Liver (tissue), 3 donors: ENCODE data around the gene TNFRSF12A.

Experiments
- EGR1 ChIP-seq, 2 donors: IDR thresholded peaks; 2 replicates each; pipeline ENCODE4 v1.6.1; 2016 to 2018; ENCODE audit warnings: antibody characterized with exemption in 2 of 2, low read depth in 2 of 2
- FOXA2 ChIP-seq: IDR thresholded peaks from 2 replicates; pipeline ENCODE4 v1.6.1; 2016; ENCODE audit warnings: antibody characterized with exemption
- JUND ChIP-seq, 2 donors: IDR thresholded peaks; 2 replicates each; pipeline ENCODE4 v1.6.1; 2016; ENCODE audit warnings: antibody characterized with exemption in 2 of 2
- NR2F2 ChIP-seq: IDR thresholded peaks from 2 replicates; pipeline ENCODE4 v1.6.1; 2016; ENCODE audit warnings: antibody characterized with exemption
- RAD21 ChIP-seq, 2 donors: IDR thresholded peaks; 2 replicates each; pipeline ENCODE4 v1.6.1; 2016; ENCODE audit warnings: antibody characterized with exemption in 2 of 2, mild to moderate bottlenecking in 2 of 2
- RXRA ChIP-seq, 2 donors: IDR thresholded peaks; 2 replicates each; pipeline ENCODE4 v1.6.1; 2017 to 2018; ENCODE audit warnings: antibody characterized with exemption in 2 of 2, mild to moderate bottlenecking in 1 of 2
- SP1 ChIP-seq: IDR thresholded peaks from 2 replicates; pipeline ENCODE4 v1.6.1; 2018; ENCODE audit warnings: antibody characterized with exemption, mild to moderate bottlenecking
- TAF1 ChIP-seq: conservative IDR thresholded peaks from 2 replicates; pipeline ENCODE4 v1.6.1; 2016; ENCODE audit warnings: antibody characterized with exemption, mild to moderate bottlenecking
- TF ChIP-seq, protein P1 (sequence below): fragments of 150-350 bp; IDR thresholded peaks from 2 replicates; pipeline ENCODE4 v1.5.1; 2017; ENCODE audit warnings: improper control_type of control experiment, low read depth, low read length; ENCODE audit not compliant: missing input control
- TF ChIP-seq, protein P2 (sequence below): IDR thresholded peaks from 2 replicates; pipeline ENCODE4 v1.6.1; 2016; ENCODE audit warnings: antibody characterized with exemption
- TF ChIP-seq, protein P3 (sequence below): IDR thresholded peaks from 2 replicates; pipeline ENCODE4 v1.6.1; 2016; ENCODE audit warnings: antibody characterized with exemption, mild to moderate bottlenecking
- donor health status: healthy.
- donor health status: healthy.

DNA sequence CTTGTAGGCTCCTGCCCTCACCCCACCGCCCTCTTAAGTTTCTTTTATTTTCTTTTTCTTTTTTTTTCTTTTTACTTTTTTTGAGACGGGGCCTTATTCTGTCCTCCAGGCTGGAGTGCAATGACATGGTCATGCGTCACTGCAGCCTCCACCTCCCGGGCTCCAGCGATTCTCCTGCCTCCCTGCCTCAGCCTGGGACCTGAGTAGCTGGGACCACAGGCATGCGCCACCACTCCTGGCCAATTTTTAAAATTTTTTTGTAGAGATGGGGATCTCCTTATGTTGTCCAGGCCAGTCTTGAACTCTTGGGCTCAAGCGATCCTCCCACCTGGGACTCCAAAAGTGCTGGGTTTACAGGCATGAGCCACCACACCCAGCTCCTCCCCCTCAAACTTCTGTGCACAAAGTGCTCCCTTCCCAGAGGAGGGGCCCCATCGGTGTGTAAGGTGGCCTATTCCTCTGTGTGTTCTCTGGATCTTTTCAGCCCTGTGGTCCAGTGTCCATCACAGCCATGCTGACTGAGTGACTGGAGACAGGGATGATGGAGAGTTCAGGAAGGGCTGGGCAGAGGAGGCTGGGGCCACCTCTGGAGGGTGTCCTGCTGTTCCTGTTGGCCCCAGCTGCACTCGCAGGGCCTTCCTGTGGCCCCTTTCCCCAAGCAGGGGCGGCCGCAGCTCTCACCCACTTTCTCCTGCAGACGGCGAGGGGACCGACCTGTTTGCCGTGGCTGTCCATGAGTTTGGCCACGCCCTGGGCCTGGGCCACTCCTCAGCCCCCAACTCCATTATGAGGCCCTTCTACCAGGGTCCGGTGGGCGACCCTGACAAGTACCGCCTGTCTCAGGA is 36.4 kb downstream of the TNFRSF12A start:
- TF ChIP-seq NR2F2 (no peak), RAD21 (IDR thresholded peaks at IDR 0.05) (no peak), JUND (IDR thresholded peaks at IDR 0.05) (no peak), EGR1 (IDR thresholded peaks at IDR 0.05; ENCODE audit: low read depth in 2 of 2) (no peak), SP1 (no peak), TAF1 (no peak), RXRA (IDR thresholded peaks at IDR 0.05) (no peak), FOXA2 (no peak)
- TF ChIP-seq, protein P1, sequence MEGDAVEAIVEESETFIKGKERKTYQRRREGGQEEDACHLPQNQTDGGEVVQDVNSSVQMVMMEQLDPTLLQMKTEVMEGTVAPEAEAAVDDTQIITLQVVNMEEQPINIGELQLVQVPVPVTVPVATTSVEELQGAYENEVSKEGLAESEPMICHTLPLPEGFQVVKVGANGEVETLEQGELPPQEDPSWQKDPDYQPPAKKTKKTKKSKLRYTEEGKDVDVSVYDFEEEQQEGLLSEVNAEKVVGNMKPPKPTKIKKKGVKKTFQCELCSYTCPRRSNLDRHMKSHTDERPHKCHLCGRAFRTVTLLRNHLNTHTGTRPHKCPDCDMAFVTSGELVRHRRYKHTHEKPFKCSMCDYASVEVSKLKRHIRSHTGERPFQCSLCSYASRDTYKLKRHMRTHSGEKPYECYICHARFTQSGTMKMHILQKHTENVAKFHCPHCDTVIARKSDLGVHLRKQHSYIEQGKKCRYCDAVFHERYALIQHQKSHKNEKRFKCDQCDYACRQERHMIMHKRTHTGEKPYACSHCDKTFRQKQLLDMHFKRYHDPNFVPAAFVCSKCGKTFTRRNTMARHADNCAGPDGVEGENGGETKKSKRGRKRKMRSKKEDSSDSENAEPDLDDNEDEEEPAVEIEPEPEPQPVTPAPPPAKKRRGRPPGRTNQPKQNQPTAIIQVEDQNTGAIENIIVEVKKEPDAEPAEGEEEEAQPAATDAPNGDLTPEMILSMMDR = no peak
- TF ChIP-seq, protein P2, sequence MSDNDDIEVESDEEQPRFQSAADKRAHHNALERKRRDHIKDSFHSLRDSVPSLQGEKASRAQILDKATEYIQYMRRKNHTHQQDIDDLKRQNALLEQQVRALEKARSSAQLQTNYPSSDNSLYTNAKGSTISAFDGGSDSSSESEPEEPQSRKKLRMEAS = no peak
- TF ChIP-seq, protein P3, sequence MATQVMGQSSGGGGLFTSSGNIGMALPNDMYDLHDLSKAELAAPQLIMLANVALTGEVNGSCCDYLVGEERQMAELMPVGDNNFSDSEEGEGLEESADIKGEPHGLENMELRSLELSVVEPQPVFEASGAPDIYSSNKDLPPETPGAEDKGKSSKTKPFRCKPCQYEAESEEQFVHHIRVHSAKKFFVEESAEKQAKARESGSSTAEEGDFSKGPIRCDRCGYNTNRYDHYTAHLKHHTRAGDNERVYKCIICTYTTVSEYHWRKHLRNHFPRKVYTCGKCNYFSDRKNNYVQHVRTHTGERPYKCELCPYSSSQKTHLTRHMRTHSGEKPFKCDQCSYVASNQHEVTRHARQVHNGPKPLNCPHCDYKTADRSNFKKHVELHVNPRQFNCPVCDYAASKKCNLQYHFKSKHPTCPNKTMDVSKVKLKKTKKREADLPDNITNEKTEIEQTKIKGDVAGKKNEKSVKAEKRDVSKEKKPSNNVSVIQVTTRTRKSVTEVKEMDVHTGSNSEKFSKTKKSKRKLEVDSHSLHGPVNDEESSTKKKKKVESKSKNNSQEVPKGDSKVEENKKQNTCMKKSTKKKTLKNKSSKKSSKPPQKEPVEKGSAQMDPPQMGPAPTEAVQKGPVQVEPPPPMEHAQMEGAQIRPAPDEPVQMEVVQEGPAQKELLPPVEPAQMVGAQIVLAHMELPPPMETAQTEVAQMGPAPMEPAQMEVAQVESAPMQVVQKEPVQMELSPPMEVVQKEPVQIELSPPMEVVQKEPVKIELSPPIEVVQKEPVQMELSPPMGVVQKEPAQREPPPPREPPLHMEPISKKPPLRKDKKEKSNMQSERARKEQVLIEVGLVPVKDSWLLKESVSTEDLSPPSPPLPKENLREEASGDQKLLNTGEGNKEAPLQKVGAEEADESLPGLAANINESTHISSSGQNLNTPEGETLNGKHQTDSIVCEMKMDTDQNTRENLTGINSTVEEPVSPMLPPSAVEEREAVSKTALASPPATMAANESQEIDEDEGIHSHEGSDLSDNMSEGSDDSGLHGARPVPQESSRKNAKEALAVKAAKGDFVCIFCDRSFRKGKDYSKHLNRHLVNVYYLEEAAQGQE = no peak
